Hepatocyte (in vitro differentiated cells): ENCODE measurements around the gene TDRD6.

Source experiments
- EZH2 ChIP-seq: fragments of 200-600 bp; sonication (generic); IDR thresholded peaks from 2 replicates; pipeline ENCODE4 v1.6.1; 2016; ENCODE audit warnings: antibody characterized with exemption, mild to moderate bottlenecking, borderline replicate concordance
- EZH2phosphoT487 ChIP-seq: fragments of 200-600 bp; sonication (generic); IDR thresholded peaks from one replicate; pipeline ENCODE4 v1.6.1; 2018; ENCODE audit warnings: antibody characterized with exemption, mild to moderate bottlenecking, low read depth, moderate library complexity; ENCODE audit not compliant: unreplicated experiment, severe bottlenecking
- TF ChIP-seq, protein P1 (sequence below): fragments of 200-600 bp; sonication (generic); IDR thresholded peaks from 2 replicates; pipeline ENCODE4 v1.5.1; 2016; ENCODE audit warnings: antibody characterized with exemption, mild to moderate bottlenecking; ENCODE audit not compliant: poor library complexity

DNA sequence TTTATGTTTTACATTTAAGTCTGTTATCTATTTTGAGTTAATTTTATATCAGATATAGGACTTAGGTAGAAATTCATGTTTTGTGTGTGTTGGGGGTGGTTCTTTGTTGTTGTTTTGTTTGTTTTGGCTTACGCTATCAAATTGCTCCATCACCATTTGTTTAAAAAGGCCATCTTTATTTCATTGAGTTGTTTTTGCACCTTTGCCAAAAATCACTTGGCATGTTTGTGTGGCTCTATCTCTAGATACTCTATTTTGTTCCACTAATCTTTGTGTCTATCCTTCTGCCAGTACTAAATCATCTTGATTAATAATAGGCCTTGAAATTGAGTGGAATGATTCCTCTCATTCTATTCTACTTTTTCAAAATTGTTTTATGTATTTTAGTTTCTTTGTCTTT is 42.4 kb upstream of the TDRD6 start:
- TF ChIP-seq, protein P1, sequence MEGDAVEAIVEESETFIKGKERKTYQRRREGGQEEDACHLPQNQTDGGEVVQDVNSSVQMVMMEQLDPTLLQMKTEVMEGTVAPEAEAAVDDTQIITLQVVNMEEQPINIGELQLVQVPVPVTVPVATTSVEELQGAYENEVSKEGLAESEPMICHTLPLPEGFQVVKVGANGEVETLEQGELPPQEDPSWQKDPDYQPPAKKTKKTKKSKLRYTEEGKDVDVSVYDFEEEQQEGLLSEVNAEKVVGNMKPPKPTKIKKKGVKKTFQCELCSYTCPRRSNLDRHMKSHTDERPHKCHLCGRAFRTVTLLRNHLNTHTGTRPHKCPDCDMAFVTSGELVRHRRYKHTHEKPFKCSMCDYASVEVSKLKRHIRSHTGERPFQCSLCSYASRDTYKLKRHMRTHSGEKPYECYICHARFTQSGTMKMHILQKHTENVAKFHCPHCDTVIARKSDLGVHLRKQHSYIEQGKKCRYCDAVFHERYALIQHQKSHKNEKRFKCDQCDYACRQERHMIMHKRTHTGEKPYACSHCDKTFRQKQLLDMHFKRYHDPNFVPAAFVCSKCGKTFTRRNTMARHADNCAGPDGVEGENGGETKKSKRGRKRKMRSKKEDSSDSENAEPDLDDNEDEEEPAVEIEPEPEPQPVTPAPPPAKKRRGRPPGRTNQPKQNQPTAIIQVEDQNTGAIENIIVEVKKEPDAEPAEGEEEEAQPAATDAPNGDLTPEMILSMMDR: no peak
- TF ChIP-seq EZH2 (no peak), EZH2phosphoT487 (no peak)
